ENCODE data around the gene ABCG2.

ABCG2 gene

GRCh38 chr4:88041626-88042025, 116.8 kb downstream of the ABCG2 start:
- Histone ChIP-seq H3K4me2 (ENCODE audit: low read length) (no peak overlapping the region), H3K9ac (ENCODE audit: low read length) (no peak overlapping the region), H3K36me3 (replicated peaks; ENCODE audit: low read depth, low read length) (peaks cover 53% of the 10 kb centered on the region), H2AFZ (ENCODE audit: low read depth, low read length) (no peak overlapping the region), H3K27ac (ENCODE audit: low read length) (no peak overlapping the region), H3K4me1 (ENCODE audit: low read length) (no peaks in the 10 kb centered on the region), H4K20me1 (ENCODE audit: insufficient read depth, low read length) (no peaks in the 10 kb centered on the region), H3K79me2 (ENCODE audit: low read length) (no peaks in the 10 kb centered on the region), H3K9me3 (ENCODE audit: insufficient read depth, low read length) (no peaks in the 10 kb centered on the region), H3K4me3 (ENCODE audit: low read length) (no peak overlapping the region), H3K27me3 (ENCODE audit: low read depth, low read length) (no peaks in the 10 kb centered on the region)
- no peak for TF ChIP-seq EZH2phosphoT487 (IDR thresholded peaks at IDR 0.05; ENCODE audit: low read depth)
- no peak for TF ChIP-seq CTCF (IDR thresholded peaks at IDR 0.05; ENCODE audit: low read depth, low read length)

GRCh38 chr4:88040707-88041106, 117.7 kb downstream of the ABCG2 start:
- Histone ChIP-seq H3K27me3 (ENCODE audit: low read depth, low read length) (no peaks in the 10 kb centered on the region), H3K4me2 (ENCODE audit: low read length) (no peak overlapping the region), H3K36me3 (replicated peaks; ENCODE audit: low read depth, low read length) (peaks cover 57% of the 10 kb centered on the region), H4K20me1 (ENCODE audit: insufficient read depth, low read length) (no peaks in the 10 kb centered on the region; the same call in 1 of the 2 replicates), H3K79me2 (ENCODE audit: low read length) (no peaks in the 10 kb centered on the region), H3K4me1 (ENCODE audit: low read length) (no peaks in the 10 kb centered on the region), H3K9me3 (ENCODE audit: insufficient read depth, low read length) (no peaks in the 10 kb centered on the region), H3K4me3 (ENCODE audit: low read length) (no peak overlapping the region), H3K9ac (ENCODE audit: low read length) (no peak overlapping the region), H2AFZ (ENCODE audit: low read depth, low read length) (no peak overlapping the region), H3K27ac (ENCODE audit: low read length) (no peak overlapping the region)
- no peak for TF ChIP-seq EZH2phosphoT487 (IDR thresholded peaks at IDR 0.05; ENCODE audit: low read depth)
- no peak for TF ChIP-seq CTCF (IDR thresholded peaks at IDR 0.05; ENCODE audit: low read depth, low read length)

Data from OCI-LY3 (cell line).